ENCODE measurements around the gene HAAO. TPM values are rescaled to one million over a fixed set of nuclear protein-coding genes. Genes with fewer than 3 reads are reported as not detected.

The HAAO gene
- total and polyA plus RNA-seq, 2 of the 8 experiments (the other 6 are each of a cell fraction or from before 2014, with no cell fraction given) = 2.5 to 7.0 TPM

DNA sequence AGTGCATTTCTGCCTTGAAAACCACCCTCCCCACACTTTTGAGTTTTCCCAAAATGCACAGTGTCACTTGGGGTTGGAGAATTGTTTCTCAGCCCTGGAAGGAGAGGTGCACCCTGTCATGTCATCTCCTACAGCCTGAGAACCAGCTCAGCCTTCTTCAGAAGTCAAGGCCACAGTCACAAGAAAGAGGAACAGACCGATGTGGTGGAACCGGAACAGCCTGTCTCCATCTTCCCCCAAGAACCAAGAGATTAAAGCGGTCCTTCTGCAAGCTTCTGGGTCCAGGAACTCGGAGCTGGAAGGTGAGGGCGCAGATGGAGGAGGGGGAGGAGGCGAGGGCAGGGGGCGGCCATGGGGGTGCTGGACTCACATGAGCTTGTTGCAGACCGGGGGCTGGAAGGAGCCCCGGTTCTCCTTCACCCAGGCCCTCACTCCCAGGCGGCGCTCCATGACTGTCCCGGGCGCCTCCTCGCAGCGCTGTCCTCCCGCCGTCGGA, 248 bp downstream of the HAAO start:
- no peak overlapping the region for H3K23ac ChIP-seq (ENCODE audit: insufficient read length)
- no peak overlapping the region for H4K91ac ChIP-seq (replicated peaks; ENCODE audit: insufficient read length, low read length)
- no peak overlapping the region for H3K27ac ChIP-seq (ENCODE audit: low read depth, low read length)
- no peak for FAIRE-seq
- H4K20me1 ChIP-seq (replicated peaks in 1 of 2; ENCODE audit: control insufficient read depth in 1 of 2, insufficient read depth in 2 of 2, low read length in 2 of 2) = no peaks in the 10 kb centered on the region
- no peak overlapping the region for H2BK20ac ChIP-seq (ENCODE audit: low read length)
- H2BK5ac ChIP-seq (ENCODE audit: low read depth, low read length) = no peak overlapping the region
- no peak overlapping the region; a peak in 1 of 7 replicates for H3K9ac ChIP-seq (replicated peaks in 1 of 4; ENCODE audit: extremely low read depth in 1 of 4, low read depth in 3 of 4, low read length in 3 of 4)
- peaks cover 2 to 10% (median 5%) of the 10 kb centered on the region in 4 experiments; a peak in 6 of 7 replicates for H3K4me1 ChIP-seq (replicated peaks in 1 of 4; ENCODE audit: control insufficient read depth in 3 of 4, insufficient read depth in 4 of 4, low read length in 3 of 4)
- H2BK15ac ChIP-seq (ENCODE audit: low read length) = no peak overlapping the region
- DNase-seq (ENCODE audit: low read depth in 1 of 2, low spot score in 2 of 2) = no peak
- H2AFZ ChIP-seq (ENCODE audit: low read length) = peak overlapping the region; percentile 86
- H3K23me2 ChIP-seq (ENCODE audit: low read depth, low read length) = peaks cover 9% of the 10 kb centered on the region; the same call in 1 of the 2 replicates
- no peaks in the 10 kb centered on the region for H3K79me1 ChIP-seq (ENCODE audit: low read depth, low read length)
- no peak overlapping the region for H2BK12ac ChIP-seq (ENCODE audit: low read depth, low read length)
- peak overlapping the region; percentile 70 to 89 for H3K4me2 ChIP-seq (ENCODE audit: insufficient read depth in 1 of 2, low read depth in 2 of 2, low read length in 2 of 2)
- 16% methylated on average over 10 of the region's 18 CpGs; no CpG with 5 or more reads in 1 of the 2 experiments for WGBS, 2 experiments (ENCODE audit: extremely low coverage in 1 of 2, insufficient coverage in 1 of 2, insufficient read length in 1 of 2, insufficient replicate concordance in 2 of 2, low coverage in 1 of 2, low lambda C conversion rate in 2 of 2, missing lambda C conversion rate in 1 of 2)
- H3K36me3 ChIP-seq (ENCODE audit: control insufficient read depth in 2 of 4, insufficient read depth in 4 of 4, low read length in 3 of 4) = no peaks in the 10 kb centered on the region
- no peaks in the 10 kb centered on the region for H3K79me2 ChIP-seq (ENCODE audit: control insufficient read depth in 1 of 2, insufficient read depth in 2 of 2, low read length in 2 of 2)
- peak overlapping the region; percentile 40 for H3K4ac ChIP-seq (replicated peaks; ENCODE audit: insufficient read length, low read depth, low read length)
- peak overlapping the region; percentile 71 for H4K8ac ChIP-seq (ENCODE audit: extremely low read depth, insufficient read depth, low read length)
- H3K9me3 ChIP-seq (ENCODE audit: insufficient read depth in 2 of 2, low read depth in 1 of 2, low read length in 1 of 2) = no peaks in the 10 kb centered on the region
- H3K56ac ChIP-seq (replicated peaks; ENCODE audit: insufficient read length, low read depth, low read length) = no peak overlapping the region
- no peak overlapping the region for H2AK5ac ChIP-seq (ENCODE audit: low read depth, low read length)
- H4K5ac ChIP-seq (ENCODE audit: insufficient read length, low read depth, low read length) = no peak overlapping the region
- POLR2A ChIA-PET (ENCODE audit: partially characterized antibody) = interaction anchor here (0.6 to 5.9 kb wide), 6 partner anchors 9 to 38 kb away, joined by 3 to 61 read pairs (median 4); no protein-coding TSS in a partner anchor
- TF ChIP-seq YY1 (IDR thresholded peaks at IDR 0.05; ENCODE audit: low read depth, low read length) = 0 out of 2 replicates have a peak, but pooled peaks have one; percentile 15
- no peak for TF ChIP-seq POLR2A (IDR thresholded peaks at IDR 0.05; ENCODE audit: control extremely low read depth in 1 of 2, low read depth in 2 of 2, low read length in 2 of 2)
- peaks cover 0 to 18% (median 14%) of the 10 kb centered on the region in 4 experiments; a peak in 6 of 7 replicates for H3K27me3 ChIP-seq (replicated peaks in 1 of 4; ENCODE audit: control insufficient read depth in 3 of 4, extremely low read depth in 1 of 4, insufficient read depth in 3 of 4, low read length in 3 of 4)
- CTCF ChIA-PET (ENCODE audit: partially characterized antibody) = interaction anchor here (0.7 to 1.2 kb wide), 7 partner anchors 11 to 118 kb away, joined by 3 to 4 read pairs (median 3); no protein-coding TSS in a partner anchor
- no peak overlapping the region for H2BK120ac ChIP-seq (replicated peaks; ENCODE audit: low read depth, low read length)
- no peak overlapping the region for H3K14ac ChIP-seq (ENCODE audit: insufficient read length)
- peak overlapping the region; percentile 42 for H3K18ac ChIP-seq (ENCODE audit: extremely low read depth, low read length)
- H3K4me3 ChIP-seq (ENCODE audit: extremely low read depth in 1 of 4, insufficient read depth in 2 of 4, low read depth in 3 of 4, low read length in 4 of 4) = peak overlapping the region; percentile 61 to 75 (median 69)

Data from H1 (cell line).